Right cardiac atrium (tissue), 5 donors: ENCODE results near the gene FGFBP2. TPM values are rescaled to one million over a fixed set of nuclear protein-coding genes. Genes with fewer than 3 reads are reported as not detected.
A peak's percentile ranks its signal among the peaks of the same experiment; 100 is the strongest.

Experiments
- ATAC-seq, 2 donors: fragments of 200-7000 bp; cut with Tn5 transposase; one replicate each; pipeline versions ENCODE4 v1.8.0 to v1.9.1; 2020; ENCODE audit warnings: moderate library complexity in 2 of 2, mild to moderate bottlenecking in 1 of 2
- DNase-seq, 3 donors: peaks; one replicate each; pipeline ENCODE4 v3.0.0-alpha.2; 2020
- H3K27ac ChIP-seq: one replicate; pipeline ENCODE4 v1.5.1; 2013; ENCODE audit warnings: mild to moderate bottlenecking, low read length, control low read depth, moderate library complexity
- H3K27me3 ChIP-seq: one replicate; pipeline ENCODE4 v1.6.1; 2013; ENCODE audit not compliant: control insufficient read depth, insufficient read depth
- H3K4me1 ChIP-seq: one replicate; pipeline ENCODE4 v1.6.1; 2013; ENCODE audit warnings: low read length; ENCODE audit not compliant: control insufficient read depth, insufficient read depth
- H3K4me3 ChIP-seq: one replicate; pipeline ENCODE4 v1.5.1; 2013; ENCODE audit warnings: low read length, control low read depth
- H3K9me3 ChIP-seq: one replicate; pipeline ENCODE4 v1.6.1; 2013; ENCODE audit warnings: low read length; ENCODE audit not compliant: control insufficient read depth
- WGBS: extraction: QIAGEN DNeasy Blood & Tissue Kit; methylation state at CpG from one replicate; pipeline ENCODE4 v1.1.7; 2013; 5-methylcytosine and 5-hydroxymethylcytosine counted together
- intact Hi-C, 4 donors: fragments of 100-400 bp; cut with DNase I; formaldehyde crosslinking; loops; one replicate each; pipeline versions ENCODE4 v1.11.0 to v1.14.0; 2022 to 2023
- polyA plus RNA-seq: library from polyadenylated mRNA; stranded (reverse); fragments of 200-250 nt; gene quantifications from one replicate; pipeline ENCODE4 v1.2.3, GENCODE V29; 2013
- total RNA-seq, 4 donors: library from RNA; stranded (reverse); fragmentation: NEBNext Ultra II Directional; extraction: Animal tissue kit (Norgen Biotek cat#: 25700); gene quantifications; one replicate each; pipeline ENCODE4 v1.2.1, GENCODE V29; 2021
- donor health status: healthy with polysubstance abuse.
- donor health status: DM: no; HTN: yes; CAD: no.
- donor health status: DM: no; HTN: no; CAD: no.
- donor health status: DM: no; HTN: yes; CAD: no; lungs with severe emphysema.
- donor health status: DM: yes; HTN: yes; CAD: no.

FGFBP2 gene
- total and polyA plus RNA-seq, 5 donors: 4.0 to 20.7 (median 6.3) TPM

GRCh38 chr4:15992167-15992485 lies 29.2 kb upstream of the FGFBP2 start:
- Histone ChIP-seq H3K4me3 (no peak overlapping the region), H3K27me3 (no peaks in the 10 kb centered on the region), H3K4me1 (no peaks in the 10 kb centered on the region), H3K27ac (no peak overlapping the region), H3K9me3 (no peaks in the 10 kb centered on the region)
- no peak for DNase-seq
- 82% methylated on average over 2 of the region's 2 CpGs for WGBS
- no peak for ATAC-seq
- intact Hi-C loops: no loop called here

GRCh38 chr4:15990570-15991285 lies 27.8 kb upstream of the FGFBP2 start:
- intact Hi-C loops: no loop called here

DNA sequence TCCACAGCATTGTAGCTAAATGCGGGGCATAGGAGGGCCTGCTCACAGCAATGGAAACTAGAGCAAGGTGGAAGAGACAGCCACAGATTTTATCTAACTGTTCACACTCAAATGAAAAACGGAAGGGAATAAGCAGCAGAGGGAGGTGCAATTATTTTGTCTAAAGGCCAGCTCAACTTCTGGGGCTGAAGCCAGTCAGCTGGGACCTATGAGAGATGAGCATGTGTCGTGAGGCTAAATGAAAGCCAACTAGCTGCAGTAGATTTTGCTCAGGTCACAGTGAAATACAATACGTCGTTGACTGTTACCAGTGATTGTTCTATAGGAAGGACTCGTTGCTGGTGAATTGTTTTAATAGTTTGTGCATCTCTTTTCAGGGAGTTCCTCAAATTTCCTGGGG lies 26.4 kb upstream of the FGFBP2 start:
- no peak overlapping the region for H3K4me3 ChIP-seq
- H3K4me1 ChIP-seq: no peaks in the 10 kb centered on the region
- no peaks in the 10 kb centered on the region for H3K27me3 ChIP-seq
- no peak overlapping the region for H3K27ac ChIP-seq
- DNase-seq (no peak), ATAC-seq (peak in 1 of 2 donors; percentile 74)
- intact Hi-C loops: no loop called here
- no peaks in the 10 kb centered on the region for H3K9me3 ChIP-seq
- 56% methylated on average over 6 of the region's 6 CpGs for WGBS

More at GRCh38 chr4:15990570-15991285, 27.8 kb upstream of the FGFBP2 start:
- 84% methylated on average over 12 of the region's 12 CpGs for WGBS
- ATAC-seq (no peak), DNase-seq (no peak)
- Histone ChIP-seq H3K27ac (no peak overlapping the region), H3K27me3 (no peaks in the 10 kb centered on the region), H3K4me1 (no peaks in the 10 kb centered on the region), H3K9me3 (no peaks in the 10 kb centered on the region), H3K4me3 (no peak overlapping the region)

- intact Hi-C loops: no loop called here
- Histone ChIP-seq H3K4me3 (no peak overlapping the region), H3K27ac (no peak overlapping the region), H3K9me3 (no peaks in the 10 kb centered on the region), H3K4me1 (no peaks in the 10 kb centered on the region), H3K27me3 (no peaks in the 10 kb centered on the region)
- WGBS: 80% methylated on average over 1 of the region's 1 CpG
- ATAC-seq (no peak), DNase-seq (no peak)
These were observed 25.2 kb upstream of the FGFBP2 start for GRCh38 chr4:15988222-15988621.

GRCh38 chr4:15986907-15987306 lies 23.9 kb upstream of the FGFBP2 start:
- DNase-seq (no peak), ATAC-seq (no peak)
- no peaks in the 10 kb centered on the region for H3K9me3 ChIP-seq
- no peaks in the 10 kb centered on the region for H3K4me1 ChIP-seq
- H3K27ac ChIP-seq: no peak overlapping the region
- 67% methylated on average over 5 of the region's 5 CpGs for WGBS
- H3K4me3 ChIP-seq: no peak overlapping the region
- intact Hi-C loops: no loop called here
- H3K27me3 ChIP-seq: no peaks in the 10 kb centered on the region

GRCh38 chr4:15983610-15984009 lies 20.6 kb upstream of the FGFBP2 start:
- Histone ChIP-seq H3K4me1 (no peaks in the 10 kb centered on the region), H3K27me3 (no peaks in the 10 kb centered on the region), H3K27ac (no peak overlapping the region), H3K9me3 (no peaks in the 10 kb centered on the region), H3K4me3 (no peak overlapping the region)
- DNase-seq: no peak
- WGBS: 86% methylated on average over 2 of the region's 2 CpGs
- no peak for ATAC-seq
- intact Hi-C loops: no loop called here

- Histone ChIP-seq H3K27ac (no peak overlapping the region), H3K4me1 (no peaks in the 10 kb centered on the region), H3K4me3 (no peak overlapping the region), H3K9me3 (no peaks in the 10 kb centered on the region), H3K27me3 (no peaks in the 10 kb centered on the region)
- DNase-seq (no peak), ATAC-seq (no peak)
- WGBS: 90% methylated on average over 8 of the region's 8 CpGs
- intact Hi-C loops: no loop called here
These were observed 20.0 kb upstream of the FGFBP2 start for GRCh38 chr4:15982842-15983524.

- peak; percentile 91 to 93 for ATAC-seq
- DNase-seq: peak; percentile 43 to 84 (median 75)
These were observed 13.8 kb upstream of the FGFBP2 start for GRCh38 chr4:15976456-15977447.

DNA sequence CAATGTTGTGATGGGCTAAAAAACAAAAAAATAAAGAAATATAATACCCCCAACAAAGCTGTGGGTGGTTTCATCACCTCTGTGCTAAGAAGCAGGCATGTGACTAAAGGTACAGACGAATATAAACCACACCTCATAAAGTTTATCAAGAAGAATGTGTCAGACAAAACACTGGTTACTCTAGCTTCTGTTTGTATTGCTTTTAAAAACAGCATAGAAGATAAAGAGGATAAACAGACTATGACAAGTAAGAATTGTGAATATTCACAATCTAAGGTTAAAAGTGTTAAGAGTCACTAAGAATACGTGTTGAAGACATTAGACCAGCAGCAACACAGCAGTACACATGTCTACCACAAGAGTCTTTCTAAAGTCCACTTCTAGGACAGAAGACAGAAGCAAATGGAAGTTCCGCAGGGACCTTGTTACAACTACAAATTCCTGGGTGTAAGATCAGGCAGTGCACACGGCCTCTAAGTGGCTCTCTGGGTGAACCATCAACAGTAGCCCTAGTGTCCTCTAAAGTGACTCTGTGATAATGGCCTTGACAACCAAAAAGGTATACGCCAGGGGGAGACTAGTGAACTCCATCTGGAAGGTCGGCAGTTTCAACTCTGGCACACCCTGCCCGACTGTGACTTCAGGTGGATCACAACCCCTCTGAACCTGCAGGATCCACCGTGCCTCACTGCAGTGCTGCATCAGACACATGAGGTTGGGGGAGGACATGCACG lies 8.3 kb upstream of the FGFBP2 start:
- Histone ChIP-seq H3K9me3 (no peaks in the 10 kb centered on the region), H3K27ac (no peak overlapping the region), H3K27me3 (no peaks in the 10 kb centered on the region), H3K4me1 (no peaks in the 10 kb centered on the region), H3K4me3 (no peak overlapping the region)
- DNase-seq (no peak), ATAC-seq (no peak)
- WGBS: 71% methylated on average over 9 of the region's 9 CpGs
- intact Hi-C loops: no loop called here

More at GRCh38 chr4:15976456-15977447, 13.8 kb upstream of the FGFBP2 start:
- Histone ChIP-seq H3K27me3 (no peaks in the 10 kb centered on the region), H3K4me1 (no peaks in the 10 kb centered on the region), H3K9me3 (no peaks in the 10 kb centered on the region), H3K4me3 (no peak overlapping the region), H3K27ac (peak overlapping the region; percentile 70)
- 59% methylated on average over 7 of the region's 7 CpGs for WGBS
- intact Hi-C loops: no loop called here

- Histone ChIP-seq H3K9me3 (no peaks in the 10 kb centered on the region), H3K4me3 (no peak overlapping the region), H3K4me1 (no peaks in the 10 kb centered on the region), H3K27ac (no peak overlapping the region), H3K27me3 (no peaks in the 10 kb centered on the region)
- ATAC-seq (no peak), DNase-seq (no peak)
- intact Hi-C loops: loop anchor here in 1 of 4 donors (5.0 kb wide), 1 partner anchor 34 kb away; no protein-coding TSS in a partner anchor
- 81% methylated on average over 11 of the region's 11 CpGs for WGBS
These were observed 5.8 kb upstream of the FGFBP2 start for GRCh38 chr4:15968551-15969300.
